SH-SY5Y (cell line): ENCODE results near the gene INF2.

Source experiments
- GATA2 ChIP-seq: IDR thresholded peaks from 2 replicates; pipeline ENCODE4 v1.6.1; 2011; ENCODE audit warnings: mild to moderate bottlenecking, low read depth, low read length
- GATA3 ChIP-seq: IDR thresholded peaks from 2 replicates; pipeline ENCODE4 v1.6.1; 2011; ENCODE audit warnings: low read depth, mild to moderate bottlenecking, low read length, moderate library complexity

INF2 gene

GRCh38 chr14:104734991-104735779 is 45.8 kb downstream of the INF2 start:
- TF ChIP-seq GATA2, result no peak
- TF ChIP-seq GATA3, result no peak

GRCh38 chr14:104735830-104736642 is 46.6 kb downstream of the INF2 start:
- TF ChIP-seq GATA3, result no peak
- no peak for TF ChIP-seq GATA2

GRCh38 chr14:104738375-104739019 is 49.1 kb downstream of the INF2 start:
- no peak for TF ChIP-seq GATA3
- TF ChIP-seq GATA2, result no peak

- TF ChIP-seq GATA3, result no peak
- TF ChIP-seq GATA2, result no peak
These were observed 49.6 kb downstream of the INF2 start for GRCh38 chr14:104739026-104739425.

GRCh38 chr14:104739546-104740516 is 50.4 kb downstream of the INF2 start:
- no peak for TF ChIP-seq GATA2
- TF ChIP-seq GATA3, result no peak

GRCh38 chr14:104741108-104741802 is 51.8 kb downstream of the INF2 start:
- TF ChIP-seq GATA3 (no peak), GATA2 (no peak)

GRCh38 chr14:104741803-104742251 is 52.4 kb downstream of the INF2 start:
- TF ChIP-seq GATA2 (no peak), GATA3 (no peak)

- TF ChIP-seq GATA3 (no peak), GATA2 (no peak)
These were observed 53.4 kb downstream of the INF2 start for GRCh38 chr14:104742586-104743455.

GRCh38 chr14:104743461-104744380 is 54.3 kb downstream of the INF2 start:
- no peak for TF ChIP-seq GATA2
- no peak for TF ChIP-seq GATA3

GRCh38 chr14:104744484-104744883 is 55.1 kb downstream of the INF2 start:
- TF ChIP-seq GATA2 (no peak), GATA3 (no peak)

- TF ChIP-seq GATA2, result no peak
- TF ChIP-seq GATA3, result no peak
These were observed 56.0 kb downstream of the INF2 start for GRCh38 chr14:104745431-104745830.

GRCh38 chr14:104746071-104746545 is 56.7 kb downstream of the INF2 start:
- TF ChIP-seq GATA3, result no peak
- no peak for TF ChIP-seq GATA2
